Activated B cell treated with CpG ODN at 0.5 μM for 24 hours (primary cell): Measurements from ENCODE around the gene TOLLIP. TPM values are rescaled to one million over a fixed set of nuclear protein-coding genes. Genes with fewer than 3 reads are reported as not detected.
"Not testable (repeated sequence)": the region's sequence is repeated elsewhere in the genome, so short reads cannot be mapped to it uniquely, and the experiment has no call there.

Experiments
- ATAC-seq: fragments of 200-7000 bp; cut with Tn5 transposase; one replicate; pipeline ENCODE4 v1.10.0; 2021; ENCODE audit warnings: low read depth, mild to moderate bottlenecking, moderate library complexity
- CTCF ChIA-PET: fragments of 350-600 bp; sonication (Branson Sonifier 250); formaldehyde crosslinking; loops from one replicate; lab custom pipeline; 2021; ENCODE audit warnings: antibody characterized with exemption; lab: Charles Lee
- POLR2A ChIA-PET: fragments of 350-600 bp; sonication (Branson Sonifier 250); formaldehyde crosslinking; loops from one replicate; lab custom pipeline; 2021; ENCODE audit warnings: antibody characterized with exemption; lab: Charles Lee
- DNase-seq: peaks from one replicate; pipeline ENCODE4 v3.0.0; 2022
- H3K27ac Mint-ChIP-seq: one replicate; pipeline ENCODE4 v1.8.0; 2020; ENCODE audit warnings: mixed read lengths
- H3K27me3 Mint-ChIP-seq: one replicate; pipeline ENCODE4 v1.8.0; 2021; ENCODE audit warnings: mixed read lengths
- H3K36me3 Mint-ChIP-seq: one replicate; pipeline ENCODE4 v1.8.0; 2021; ENCODE audit warnings: low read depth, mixed read lengths
- H3K4me1 Mint-ChIP-seq: one replicate; pipeline ENCODE4 v1.8.0; 2021; ENCODE audit warnings: mixed read lengths
- H3K4me3 Mint-ChIP-seq: one replicate; pipeline ENCODE4 v1.8.0; 2020; ENCODE audit warnings: mild to moderate bottlenecking, mixed read lengths
- H3K9me3 Mint-ChIP-seq: one replicate; pipeline ENCODE4 v1.8.0; 2020; ENCODE audit warnings: mixed read lengths
- intact Hi-C: fragments of 100-400 bp; cut with micrococcal nuclease; formaldehyde crosslinking; loops from one replicate; pipeline ENCODE4 v1.15.1; 2024
- total RNA-seq: library from RNA; stranded (reverse); gene quantifications from 2 replicates; pipeline ENCODE4 v1.2.3, GENCODE V29; 2022
- TF ChIP-seq, protein P1 (sequence below): fragments of 200-600 bp; IDR thresholded peaks from one replicate; pipeline ENCODE4 v1.8.0; 2022; ENCODE audit warnings: antibody characterized with exemption, mild to moderate bottlenecking

The TOLLIP gene
- total RNA-seq, 1 donor from 2014 or later: 46.4 TPM

DNA sequence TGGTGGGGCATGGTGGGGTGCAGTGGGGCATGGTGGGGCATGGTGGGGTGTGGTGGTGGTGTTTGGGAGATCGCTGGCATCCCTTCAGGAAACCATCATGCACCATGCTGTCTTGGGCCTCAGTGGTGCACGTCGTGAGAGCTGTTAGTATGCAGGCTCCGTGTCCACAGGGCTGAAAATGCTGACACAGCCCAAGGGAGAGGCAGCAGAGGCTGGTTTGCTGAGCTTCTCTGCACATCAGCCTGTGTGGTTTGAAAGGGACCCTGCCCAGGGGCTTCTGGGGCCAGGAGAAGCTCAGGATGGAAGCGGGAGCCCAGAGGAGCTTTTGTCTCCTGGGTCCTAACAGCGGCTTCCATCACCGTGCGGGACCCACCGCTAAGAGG lies 56.3 kb downstream of the TOLLIP start:
- Mint-ChIP-seq H3K27ac (no peak overlapping the region), H3K4me3 (no peak overlapping the region), H3K9me3 (no peaks in the 10 kb centered on the region), H3K36me3 (no peaks in the 10 kb centered on the region), H3K27me3 (no peaks in the 10 kb centered on the region), H3K4me1 (no peaks in the 10 kb centered on the region)
- DNase-seq: no peak
- POLR2A ChIA-PET: interaction anchor here (0.5 kb wide), 1 partner anchor 113 kb away, joined by 3 read pairs; no protein-coding TSS in a partner anchor
- TF ChIP-seq, protein P1, sequence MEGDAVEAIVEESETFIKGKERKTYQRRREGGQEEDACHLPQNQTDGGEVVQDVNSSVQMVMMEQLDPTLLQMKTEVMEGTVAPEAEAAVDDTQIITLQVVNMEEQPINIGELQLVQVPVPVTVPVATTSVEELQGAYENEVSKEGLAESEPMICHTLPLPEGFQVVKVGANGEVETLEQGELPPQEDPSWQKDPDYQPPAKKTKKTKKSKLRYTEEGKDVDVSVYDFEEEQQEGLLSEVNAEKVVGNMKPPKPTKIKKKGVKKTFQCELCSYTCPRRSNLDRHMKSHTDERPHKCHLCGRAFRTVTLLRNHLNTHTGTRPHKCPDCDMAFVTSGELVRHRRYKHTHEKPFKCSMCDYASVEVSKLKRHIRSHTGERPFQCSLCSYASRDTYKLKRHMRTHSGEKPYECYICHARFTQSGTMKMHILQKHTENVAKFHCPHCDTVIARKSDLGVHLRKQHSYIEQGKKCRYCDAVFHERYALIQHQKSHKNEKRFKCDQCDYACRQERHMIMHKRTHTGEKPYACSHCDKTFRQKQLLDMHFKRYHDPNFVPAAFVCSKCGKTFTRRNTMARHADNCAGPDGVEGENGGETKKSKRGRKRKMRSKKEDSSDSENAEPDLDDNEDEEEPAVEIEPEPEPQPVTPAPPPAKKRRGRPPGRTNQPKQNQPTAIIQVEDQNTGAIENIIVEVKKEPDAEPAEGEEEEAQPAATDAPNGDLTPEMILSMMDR: no peak
- intact Hi-C loops: no loop called here
- no peak for ATAC-seq
- CTCF ChIA-PET: no interaction called here

DNA sequence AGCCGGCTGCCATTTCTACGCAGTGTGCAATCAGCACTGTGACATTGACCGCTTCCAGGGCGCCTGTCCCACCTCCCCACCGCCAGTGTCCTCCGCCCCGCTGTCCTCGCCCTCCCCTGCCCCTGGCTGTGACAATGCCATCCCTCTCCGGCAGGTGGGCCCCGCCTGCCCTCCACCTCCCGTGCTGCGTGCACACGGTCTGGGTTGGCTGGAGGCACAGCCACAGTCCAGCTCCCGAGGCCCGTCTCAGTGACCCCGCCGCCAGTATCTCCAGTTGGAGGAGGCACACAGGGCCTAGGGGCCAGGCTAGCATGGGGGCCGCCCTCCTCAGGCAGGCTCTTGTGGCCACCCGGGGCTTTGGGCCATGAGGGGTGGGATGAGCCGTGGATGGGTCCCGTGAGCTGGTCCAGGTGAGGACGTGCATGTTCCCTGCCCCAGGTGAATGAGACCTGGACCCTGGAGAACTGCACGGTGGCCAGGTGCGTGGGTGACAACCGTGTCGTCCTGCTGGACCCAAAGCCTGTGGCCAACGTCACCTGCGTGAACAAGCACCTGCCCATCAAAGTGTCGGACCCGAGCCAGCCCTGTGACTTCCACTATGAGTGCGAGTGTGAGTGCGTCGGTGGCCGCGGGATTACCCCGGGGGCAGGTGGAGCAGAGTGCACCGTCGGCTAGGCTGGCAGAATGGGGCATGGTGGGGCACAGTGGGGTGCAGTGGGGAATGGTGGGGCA lies 56.9 kb downstream of the TOLLIP start:
- no peaks in the 10 kb centered on the region for H3K9me3 Mint-ChIP-seq
- no peak overlapping the region for H3K27ac Mint-ChIP-seq
- no peaks in the 10 kb centered on the region for H3K4me1 Mint-ChIP-seq
- ChIA-PET POLR2A (no interaction called here), CTCF (no interaction called here)
- H3K4me3 Mint-ChIP-seq: no peak overlapping the region
- TF ChIP-seq, protein P1: no peak
- DNase-seq (no peak), ATAC-seq (no peak)
- H3K27me3 Mint-ChIP-seq: no peaks in the 10 kb centered on the region
- intact Hi-C loops: no loop called here
- no peaks in the 10 kb centered on the region for H3K36me3 Mint-ChIP-seq

DNA sequence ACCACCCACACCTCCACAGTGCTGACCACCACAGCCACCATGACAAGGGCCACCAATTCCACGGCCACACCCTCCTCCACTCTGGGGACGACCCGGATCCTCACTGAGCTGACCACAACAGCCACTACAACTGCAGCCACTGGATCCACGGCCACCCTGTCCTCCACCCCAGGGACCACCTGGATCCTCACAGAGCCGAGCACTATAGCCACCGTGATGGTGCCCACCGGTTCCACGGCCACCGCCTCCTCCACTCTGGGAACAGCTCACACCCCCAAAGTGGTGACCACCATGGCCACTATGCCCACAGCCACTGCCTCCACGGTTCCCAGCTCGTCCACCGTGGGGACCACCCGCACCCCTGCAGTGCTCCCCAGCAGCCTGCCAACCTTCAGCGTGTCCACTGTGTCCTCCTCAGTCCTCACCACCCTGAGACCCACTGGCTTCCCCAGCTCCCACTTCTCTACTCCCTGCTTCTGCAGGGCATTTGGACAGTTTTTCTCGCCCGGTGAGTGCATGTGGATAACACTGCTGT lies 58.1 kb downstream of the TOLLIP start:
- no peak overlapping the region for H3K27ac Mint-ChIP-seq
- intact Hi-C loops: no loop called here
- DNase-seq: no peak

DNA sequence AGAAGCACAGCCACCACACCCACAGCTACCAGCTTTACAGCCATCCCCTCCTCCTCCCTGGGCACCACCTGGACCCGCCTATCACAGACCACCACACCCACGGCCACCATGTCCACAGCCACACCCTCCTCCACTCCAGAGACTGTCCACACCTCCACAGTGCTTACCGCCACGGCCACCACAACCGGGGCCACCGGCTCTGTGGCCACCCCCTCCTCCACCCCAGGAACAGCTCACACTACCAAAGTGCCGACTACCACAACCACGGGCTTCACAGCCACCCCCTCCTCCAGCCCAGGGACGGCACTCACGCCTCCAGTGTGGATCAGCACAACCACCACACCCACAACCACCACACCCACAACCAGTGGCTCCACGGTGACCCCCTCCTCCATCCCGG lies 59.0 kb downstream of the TOLLIP start:
- H3K9me3 Mint-ChIP-seq, CTCF ChIA-PET, intact Hi-C loops, H3K4me3 Mint-ChIP-seq, H3K36me3 Mint-ChIP-seq, H3K27ac Mint-ChIP-seq, ATAC-seq, DNase-seq, H3K27me3 Mint-ChIP-seq, POLR2A ChIA-PET, H3K4me1 Mint-ChIP-seq: not testable (repeated sequence)

More for the DNA sequence above, 58.1 kb downstream of the TOLLIP start:
- CTCF ChIA-PET: no interaction called here
- ATAC-seq: no peak
- TF ChIP-seq, protein P1: no peak
- POLR2A ChIA-PET: no interaction called here
- H3K36me3 Mint-ChIP-seq: no peaks in the 10 kb centered on the region
- H3K4me3 Mint-ChIP-seq: no peak overlapping the region
- H3K4me1 Mint-ChIP-seq: no peaks in the 10 kb centered on the region
- H3K27me3 Mint-ChIP-seq: no peaks in the 10 kb centered on the region
- no peaks in the 10 kb centered on the region for H3K9me3 Mint-ChIP-seq

DNA sequence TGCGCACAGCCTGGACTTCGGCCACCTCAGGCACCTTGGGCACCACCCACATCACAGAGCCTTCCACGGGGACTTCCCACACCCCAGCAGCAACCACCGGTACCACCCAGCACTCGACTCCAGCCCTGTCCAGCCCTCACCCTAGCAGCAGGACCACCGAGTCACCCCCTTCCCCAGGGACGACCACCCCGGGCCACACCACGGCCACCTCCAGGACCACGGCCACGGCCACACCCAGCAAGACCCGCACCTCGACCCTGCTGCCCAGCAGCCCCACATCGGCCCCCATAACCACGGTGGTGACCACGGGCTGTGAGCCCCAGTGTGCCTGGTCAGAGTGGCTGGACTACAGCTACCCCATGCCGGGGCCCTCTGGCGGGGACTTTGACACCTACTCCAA lies 60.5 kb downstream of the TOLLIP start:
- H3K27me3 Mint-ChIP-seq, H3K27ac Mint-ChIP-seq, H3K36me3 Mint-ChIP-seq, DNase-seq, H3K4me3 Mint-ChIP-seq, H3K9me3 Mint-ChIP-seq, H3K4me1 Mint-ChIP-seq, intact Hi-C loops, CTCF ChIA-PET, POLR2A ChIA-PET, ATAC-seq: not testable (repeated sequence)

DNA sequence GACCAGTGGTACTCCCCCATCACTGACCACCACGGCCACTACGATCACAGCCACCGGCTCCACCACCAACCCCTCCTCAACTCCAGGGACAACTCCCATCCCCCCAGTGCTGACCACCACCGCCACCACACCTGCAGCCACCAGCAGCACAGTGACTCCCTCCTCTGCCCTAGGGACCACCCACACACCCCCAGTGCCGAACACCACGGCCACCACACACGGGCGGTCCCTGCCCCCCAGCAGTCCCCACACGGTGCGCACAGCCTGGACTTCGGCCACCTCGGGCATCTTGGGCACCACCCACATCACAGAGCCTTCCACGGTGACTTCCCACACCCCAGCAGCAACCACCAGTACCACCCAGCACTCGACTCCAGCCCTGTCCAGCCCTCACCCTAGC lies 62.4 kb downstream of the TOLLIP start:
- not testable (repeated sequence) for H3K27me3 Mint-ChIP-seq

DNA sequence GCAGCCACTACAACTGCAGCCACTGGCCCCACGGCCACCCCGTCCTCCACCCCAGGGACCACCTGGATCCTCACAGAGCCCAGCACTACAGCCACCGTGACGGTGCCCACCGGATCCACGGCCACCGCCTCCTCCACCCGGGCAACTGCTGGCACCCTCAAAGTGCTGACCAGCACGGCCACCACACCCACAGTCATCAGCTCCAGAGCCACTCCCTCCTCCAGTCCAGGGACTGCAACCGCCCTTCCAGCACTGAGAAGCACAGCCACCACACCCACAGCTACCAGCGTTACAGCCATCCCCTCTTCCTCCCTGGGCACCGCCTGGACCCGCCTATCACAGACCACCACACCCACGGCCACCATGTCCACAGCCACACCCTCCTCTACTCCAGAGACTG lies 63.1 kb downstream of the TOLLIP start:
- DNase-seq, H3K4me1 Mint-ChIP-seq, intact Hi-C loops, POLR2A ChIA-PET, H3K36me3 Mint-ChIP-seq, H3K27ac Mint-ChIP-seq, H3K4me3 Mint-ChIP-seq, CTCF ChIA-PET, H3K27me3 Mint-ChIP-seq, H3K9me3 Mint-ChIP-seq, ATAC-seq: not testable (repeated sequence)

More for the DNA sequence above, 62.4 kb downstream of the TOLLIP start:
- H3K4me3 Mint-ChIP-seq, CTCF ChIA-PET, H3K4me1 Mint-ChIP-seq, H3K9me3 Mint-ChIP-seq, DNase-seq, H3K27ac Mint-ChIP-seq, H3K36me3 Mint-ChIP-seq, intact Hi-C loops, ATAC-seq, POLR2A ChIA-PET: not testable (repeated sequence)

DNA sequence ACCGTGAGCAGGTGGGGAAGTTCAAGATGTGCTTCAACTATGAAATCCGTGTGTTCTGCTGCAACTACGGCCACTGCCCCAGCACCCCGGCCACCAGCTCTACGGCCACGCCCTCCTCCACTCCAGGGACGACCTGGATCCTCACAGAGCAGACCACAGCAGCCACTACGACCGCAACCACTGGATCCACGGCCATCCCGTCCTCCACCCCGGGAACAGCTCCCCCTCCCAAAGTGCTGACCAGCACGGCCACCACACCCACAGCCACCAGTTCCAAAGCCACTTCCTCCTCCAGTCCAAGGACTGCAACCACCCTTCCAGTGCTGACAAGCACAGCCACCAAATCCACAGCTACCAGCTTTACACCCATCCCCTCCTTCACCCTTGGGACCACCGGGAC lies 63.7 kb downstream of the TOLLIP start:
- ATAC-seq, intact Hi-C loops, POLR2A ChIA-PET, H3K27ac Mint-ChIP-seq, DNase-seq, CTCF ChIA-PET, H3K4me3 Mint-ChIP-seq, H3K4me1 Mint-ChIP-seq, H3K27me3 Mint-ChIP-seq, H3K9me3 Mint-ChIP-seq, H3K36me3 Mint-ChIP-seq: not testable (repeated sequence)

DNA sequence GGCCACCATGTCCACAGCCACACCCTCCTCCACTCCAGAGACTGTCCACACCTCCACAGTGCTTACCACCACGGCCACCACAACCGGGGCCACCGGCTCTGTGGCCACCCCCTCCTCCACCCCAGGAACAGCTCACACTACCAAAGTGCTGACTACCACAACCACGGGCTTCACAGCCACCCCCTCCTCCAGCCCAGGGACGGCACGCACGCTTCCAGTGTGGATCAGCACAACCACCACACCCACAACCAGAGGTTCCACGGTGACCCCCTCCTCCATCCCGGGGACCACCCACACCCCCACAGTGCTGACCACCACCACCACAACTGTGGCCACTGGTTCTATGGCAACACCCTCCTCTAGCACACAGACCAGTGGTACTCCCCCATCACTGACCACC lies 64.9 kb downstream of the TOLLIP start:
- intact Hi-C loops, H3K36me3 Mint-ChIP-seq, DNase-seq, H3K9me3 Mint-ChIP-seq, POLR2A ChIA-PET, CTCF ChIA-PET, H3K4me1 Mint-ChIP-seq, ATAC-seq, H3K27ac Mint-ChIP-seq, H3K27me3 Mint-ChIP-seq, H3K4me3 Mint-ChIP-seq: not testable (repeated sequence)
